ENCODE measurements around the gene CCDC51.

- TF ChIP-seq ZNF551 (CRISPR knock-in tag; IDR thresholded peaks at IDR 0.05) = no peak
- TF ChIP-seq ARID1B (IDR thresholded peaks at IDR 0.05) = no peak
Observed at GRCh38 chr3:48418140-48418539, 21.8 kb downstream of the CCDC51 start.

Data from K562 (cell line).